Adrenal gland (tissue), 5 donors: ENCODE measurements around the gene BRSK2.

Experiments used
- POLR2A ChIP-seq, 2 donors: fragments of 450-650 bp; IDR thresholded peaks; one replicate each; pipeline ENCODE4 v1.6.1; 2017; ENCODE audit warnings: antibody characterized with exemption in 2 of 2, mild to moderate bottlenecking in 2 of 2, moderate library complexity in 1 of 2
- TF ChIP-seq, protein P1 (sequence below), 6 experiments: fragments of 450-650 bp in 4 of 6; fragments of 200-600 bp in 2 of 6; sonication (generic) in 1 of 6; IDR thresholded peaks; 1 replicate in 5 of 6; 2 replicates in 1 of 6; pipeline versions ENCODE4 v1.5.1 to v1.8.0; 2016 to 2021; ENCODE audit warnings: antibody characterized with exemption in 6 of 6, mild to moderate bottlenecking in 2 of 6, moderate library complexity in 1 of 6
- donor health status: DM: no; HTN: no; CAD: no.

- TF ChIP-seq, protein P1, sequence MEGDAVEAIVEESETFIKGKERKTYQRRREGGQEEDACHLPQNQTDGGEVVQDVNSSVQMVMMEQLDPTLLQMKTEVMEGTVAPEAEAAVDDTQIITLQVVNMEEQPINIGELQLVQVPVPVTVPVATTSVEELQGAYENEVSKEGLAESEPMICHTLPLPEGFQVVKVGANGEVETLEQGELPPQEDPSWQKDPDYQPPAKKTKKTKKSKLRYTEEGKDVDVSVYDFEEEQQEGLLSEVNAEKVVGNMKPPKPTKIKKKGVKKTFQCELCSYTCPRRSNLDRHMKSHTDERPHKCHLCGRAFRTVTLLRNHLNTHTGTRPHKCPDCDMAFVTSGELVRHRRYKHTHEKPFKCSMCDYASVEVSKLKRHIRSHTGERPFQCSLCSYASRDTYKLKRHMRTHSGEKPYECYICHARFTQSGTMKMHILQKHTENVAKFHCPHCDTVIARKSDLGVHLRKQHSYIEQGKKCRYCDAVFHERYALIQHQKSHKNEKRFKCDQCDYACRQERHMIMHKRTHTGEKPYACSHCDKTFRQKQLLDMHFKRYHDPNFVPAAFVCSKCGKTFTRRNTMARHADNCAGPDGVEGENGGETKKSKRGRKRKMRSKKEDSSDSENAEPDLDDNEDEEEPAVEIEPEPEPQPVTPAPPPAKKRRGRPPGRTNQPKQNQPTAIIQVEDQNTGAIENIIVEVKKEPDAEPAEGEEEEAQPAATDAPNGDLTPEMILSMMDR (IDR thresholded peaks at IDR 0.05) = no peak
- no peak for TF ChIP-seq POLR2A (IDR thresholded peaks at IDR 0.05)
Measured at GRCh38 chr11:1391165-1392075, 1.7 kb downstream of the BRSK2 start.
